Daoy (cell line): ENCODE measurements around the gene ETNK1. TPM values are rescaled to one million over a fixed set of nuclear protein-coding genes. Genes with fewer than 3 reads are reported as not detected.
"Not testable (repeated sequence)": the region's sequence is repeated elsewhere in the genome, so short reads cannot be mapped to it uniquely, and the experiment has no call there.

ENCODE experiments used
- DNase-seq: peaks from one replicate; pipeline ENCODE4 v3.0.0-alpha.2; 2015; ENCODE audit warnings: low read depth
- total RNA-seq: library from RNA; depleted of rRNA; stranded (reverse); fragments of >200 nt; shearing (Covaris generic); gene quantifications from 2 replicates; pipeline ENCODE4 v1.2.3, GENCODE V29; 2014

ETNK1 gene
- total RNA-seq, 1 experiment from 2014 or later, result 38.5 TPM

DNA sequence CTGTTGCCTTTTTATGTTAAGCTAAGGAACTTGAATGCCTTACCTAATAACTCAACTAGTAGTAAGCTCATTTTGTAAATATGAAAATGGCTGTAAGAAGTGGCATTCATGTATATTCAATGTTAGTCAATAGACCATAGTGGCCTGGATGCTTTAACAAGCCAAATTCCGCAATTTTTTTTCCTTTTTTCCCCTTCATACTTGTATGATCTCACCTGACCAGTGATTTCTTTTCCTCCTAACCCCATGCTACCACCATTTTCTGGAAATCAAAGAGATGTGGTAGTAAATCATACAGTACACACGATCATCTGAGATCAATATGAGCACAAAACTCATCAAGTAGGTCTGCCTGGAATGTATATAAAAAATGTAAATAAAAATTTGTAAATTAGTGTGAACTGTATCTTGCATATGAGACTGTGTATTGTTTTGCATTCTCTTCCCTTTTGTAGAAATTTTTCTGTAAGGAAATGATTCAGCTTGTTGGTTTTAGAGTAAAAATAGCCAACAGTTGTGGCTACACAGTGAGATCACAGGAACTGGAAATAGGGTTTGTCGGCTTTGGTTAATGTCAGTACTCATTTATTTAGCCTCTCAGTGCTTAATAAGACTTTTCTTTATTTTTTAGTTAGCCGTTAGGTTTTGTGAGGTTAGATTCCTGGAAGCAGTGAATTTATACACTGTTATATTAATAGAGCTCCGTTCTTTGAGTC, 62.5 kb downstream of the ETNK1 start:
- DNase-seq, result peak; percentile 31

DNA sequence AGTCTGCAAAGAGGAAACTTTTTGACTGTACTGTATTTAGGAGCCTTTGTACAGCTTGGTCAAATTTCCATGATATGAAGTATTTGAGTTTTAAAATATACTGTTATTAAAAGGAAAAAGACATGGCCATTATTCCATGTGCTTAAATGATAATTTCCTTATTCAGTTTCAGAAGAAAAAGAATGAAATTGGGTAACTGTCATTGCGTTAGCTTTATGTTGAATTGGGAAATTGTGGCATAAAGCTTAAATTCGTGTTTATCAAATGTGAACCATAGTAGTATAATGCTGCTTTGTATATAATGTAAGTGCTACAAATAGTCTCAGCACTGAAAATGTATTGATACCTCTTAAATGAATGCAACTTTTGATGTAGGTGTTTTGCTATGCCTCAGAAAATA, 64.9 kb downstream of the ETNK1 start:
- no peak for DNase-seq

DNA sequence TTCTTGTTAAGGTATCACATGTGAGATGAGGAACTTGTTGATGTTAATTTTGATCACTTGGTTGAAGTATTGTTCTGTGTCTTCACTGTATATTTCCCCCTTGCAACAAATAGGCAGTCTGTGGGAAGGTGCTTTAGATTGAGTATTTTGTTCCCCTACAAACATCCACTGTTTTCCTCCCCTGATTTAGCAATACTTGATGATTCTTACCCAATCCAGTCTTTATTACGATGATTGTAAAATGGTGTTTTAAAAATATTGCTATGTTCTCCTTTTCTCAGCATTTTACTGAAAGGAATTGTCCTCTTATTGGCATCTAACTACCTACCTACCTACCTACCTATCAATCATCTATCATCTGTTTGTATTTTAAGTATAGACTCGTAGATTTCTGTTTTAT, 66.3 kb downstream of the ETNK1 start:
- DNase-seq, result no peak

DNA sequence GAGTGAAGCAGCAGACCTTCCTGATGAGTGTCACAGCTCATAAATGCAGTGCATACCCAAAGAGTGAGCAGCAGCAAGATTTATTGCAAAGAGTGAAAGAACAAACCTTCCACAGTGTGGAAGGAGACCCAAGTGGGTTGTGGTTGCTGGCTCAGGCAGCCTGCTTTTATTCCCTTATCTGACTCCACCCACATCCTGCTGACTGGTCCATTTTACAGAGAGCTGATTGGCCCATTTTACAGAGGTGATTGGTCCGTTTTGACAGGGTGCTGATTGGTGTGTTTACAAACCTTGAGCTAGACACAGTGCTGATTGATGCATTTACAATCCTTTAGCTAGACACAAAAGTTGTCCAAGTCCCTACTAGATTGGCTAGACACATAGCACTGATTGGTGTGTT, 67.5 kb downstream of the ETNK1 start:
- not testable (repeated sequence) for DNase-seq

DNA sequence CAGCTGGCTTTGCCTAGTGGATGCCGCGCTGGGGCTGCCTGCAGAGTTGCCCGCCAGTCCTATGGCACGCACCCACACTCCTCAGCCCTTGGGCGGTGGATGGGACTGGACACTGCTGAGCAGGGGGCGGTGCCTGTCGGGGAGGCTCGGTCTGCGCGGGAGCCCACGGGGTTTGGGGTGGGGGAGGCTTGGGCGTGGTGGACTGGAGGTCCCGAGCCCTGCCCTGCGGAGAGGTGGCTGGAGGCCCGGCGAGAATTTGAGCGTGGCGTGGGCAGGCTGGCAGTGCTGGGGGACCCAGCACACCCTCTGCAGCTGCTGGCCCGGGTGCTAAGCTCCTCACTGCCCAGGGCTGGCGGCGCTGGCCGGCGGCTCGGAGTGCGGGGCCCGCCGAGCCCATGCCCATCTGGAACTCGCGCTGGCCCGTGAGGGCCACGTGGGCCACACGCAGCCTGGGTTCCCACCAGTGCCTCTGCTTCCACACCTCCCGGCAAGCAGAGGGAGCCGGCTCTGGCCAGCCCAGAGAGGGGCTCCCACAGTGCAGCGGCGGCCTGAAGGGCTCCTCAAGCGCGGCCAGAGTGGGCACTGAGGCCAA, 68.1 kb downstream of the ETNK1 start:
- DNase-seq, result no peak

DNA sequence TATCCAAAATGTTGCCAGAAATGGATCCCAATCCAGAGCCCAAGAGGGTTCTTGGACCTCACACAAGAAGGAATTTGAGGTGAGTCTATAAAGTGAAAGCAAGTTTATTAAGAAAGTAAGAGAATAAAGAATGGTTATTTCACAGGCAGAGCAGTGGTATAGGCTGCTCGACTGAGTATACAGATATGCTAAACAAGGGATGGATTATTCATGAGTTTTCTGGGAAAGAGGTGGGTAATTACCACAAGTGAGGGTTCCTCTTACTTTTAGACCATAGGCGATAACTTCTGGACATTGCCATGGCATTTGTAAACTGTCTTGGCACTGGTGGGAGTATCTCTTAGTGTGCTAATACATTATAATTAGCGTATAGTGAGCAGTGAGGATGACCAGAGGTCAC, 73.6 kb downstream of the ETNK1 start:
- no peak for DNase-seq

DNA sequence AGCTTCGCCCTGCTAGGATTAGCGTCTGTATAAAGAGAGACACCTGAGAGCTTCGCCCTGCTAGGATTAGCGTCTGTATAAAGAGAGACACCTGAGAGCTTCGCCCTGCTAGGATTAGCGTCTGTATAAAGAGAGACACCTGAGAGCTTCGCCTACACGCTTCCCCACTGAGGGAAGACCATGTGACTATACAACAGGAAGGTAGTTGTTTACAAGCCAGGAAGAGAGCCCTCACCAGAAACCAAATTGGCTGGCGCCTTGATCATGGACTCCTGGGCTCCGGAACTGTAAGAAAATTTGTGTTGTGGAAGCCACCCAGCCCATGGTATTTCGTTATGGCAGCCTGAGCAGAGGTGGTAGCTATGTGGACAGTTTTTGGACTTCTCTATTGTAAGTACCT, 74.7 kb downstream of the ETNK1 start:
- DNase-seq, result not testable (repeated sequence)

DNA sequence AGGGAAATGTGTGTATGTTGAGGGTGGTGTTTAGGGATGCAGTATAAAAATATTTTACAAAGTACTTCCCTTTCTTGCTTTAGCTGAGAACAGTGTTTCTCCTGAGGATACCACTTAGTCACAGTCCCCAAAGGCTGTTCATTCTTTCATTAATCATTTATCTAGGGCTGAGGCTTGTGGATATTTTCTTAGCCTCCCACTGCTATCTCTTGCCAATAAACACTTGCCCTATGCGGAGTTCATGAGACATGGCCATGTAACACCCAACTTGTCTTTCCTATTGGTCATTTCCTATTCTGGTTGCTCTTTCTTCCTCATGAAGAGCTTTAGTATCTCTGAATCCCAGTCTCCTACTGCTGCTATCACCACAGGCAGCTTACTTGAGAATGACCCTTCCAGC, 75.1 kb downstream of the ETNK1 start:
- peak; percentile 37 for DNase-seq

DNA sequence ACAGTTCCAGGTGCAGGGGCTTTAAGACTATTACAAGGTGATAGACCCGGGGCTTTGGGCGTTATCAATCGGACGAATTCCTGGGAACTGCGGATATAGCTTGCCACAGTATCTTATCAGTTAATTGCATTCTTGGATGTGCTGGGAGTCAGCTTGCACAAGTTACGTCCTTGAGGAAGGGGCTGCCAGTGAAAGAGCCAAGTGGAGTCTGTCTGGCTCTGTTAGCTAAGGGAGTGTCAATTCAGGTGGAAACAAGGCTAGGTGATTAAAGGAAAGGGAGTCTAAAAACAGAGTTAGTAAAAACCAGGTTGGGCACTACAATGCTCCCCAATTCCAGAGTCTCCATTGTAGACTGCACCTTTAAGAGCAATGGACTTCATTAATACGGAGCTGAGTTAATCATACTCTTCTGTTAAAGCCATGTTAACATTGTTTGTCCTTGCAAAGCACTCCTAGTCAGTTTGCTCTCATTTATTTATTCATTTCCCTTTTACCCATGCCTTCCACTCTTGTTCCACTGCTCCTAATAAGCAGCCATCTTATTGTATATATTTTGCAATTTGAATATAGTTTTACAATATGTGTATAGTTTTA, 76.3 kb downstream of the ETNK1 start:
- DNase-seq, result not testable (repeated sequence)

DNA sequence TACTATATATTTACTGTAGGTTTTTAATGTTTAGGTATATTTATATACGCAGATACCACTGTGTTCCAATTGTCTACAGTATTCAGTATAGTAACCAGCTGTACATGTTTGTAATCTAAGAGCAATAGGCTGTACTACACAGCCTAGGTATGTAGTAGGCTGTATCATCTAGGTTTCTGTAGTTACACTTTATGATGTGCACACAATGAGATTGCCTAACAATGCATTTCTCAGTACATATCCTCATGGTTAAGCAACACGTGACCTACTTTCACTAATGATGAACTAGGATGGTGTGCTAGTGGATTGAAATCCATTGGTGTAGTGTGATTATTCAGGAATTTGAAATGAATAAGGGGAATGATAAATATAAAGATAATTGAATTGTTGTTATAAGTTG, 77.7 kb downstream of the ETNK1 start:
- DNase-seq, result no peak

DNA sequence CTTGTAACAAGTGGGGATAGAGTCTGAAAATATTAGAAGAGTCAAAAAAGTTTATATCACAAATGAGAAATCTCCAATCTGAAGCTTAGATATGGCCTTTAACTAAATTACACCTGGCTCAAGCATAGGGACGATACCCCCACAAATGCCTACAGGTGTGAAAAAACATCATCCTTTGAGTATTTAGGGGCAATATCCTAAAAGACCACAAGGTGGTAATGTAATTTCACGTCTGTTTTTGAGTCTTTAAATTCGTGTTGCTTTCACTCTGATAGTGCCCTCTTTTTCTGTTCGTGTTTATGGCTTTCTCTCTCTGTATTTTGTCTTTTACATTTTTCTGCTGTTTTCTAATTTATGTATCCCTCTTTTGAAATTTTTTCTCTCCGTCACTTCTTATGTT, 84.3 kb downstream of the ETNK1 start:
- no peak for DNase-seq

DNA sequence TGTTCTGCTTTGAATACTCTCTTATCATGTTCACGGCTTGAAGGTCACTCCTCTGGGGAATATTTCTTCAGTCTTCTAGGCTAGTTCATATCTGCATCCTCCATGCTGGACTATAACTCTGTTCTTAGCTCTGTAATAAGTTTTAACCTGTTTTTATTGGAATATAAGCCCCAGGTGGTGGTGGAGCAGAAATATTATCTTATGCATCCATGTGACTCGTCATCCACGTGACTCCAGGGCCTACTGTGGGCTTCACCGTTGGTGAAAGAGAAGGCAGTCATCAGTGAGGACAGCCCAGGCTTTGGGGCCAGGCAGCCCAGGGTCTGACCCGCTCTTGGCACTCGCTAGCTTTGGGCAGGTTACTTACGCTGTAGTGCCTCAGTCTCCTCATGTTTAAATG, 87.1 kb downstream of the ETNK1 start:
- no peak for DNase-seq

DNA sequence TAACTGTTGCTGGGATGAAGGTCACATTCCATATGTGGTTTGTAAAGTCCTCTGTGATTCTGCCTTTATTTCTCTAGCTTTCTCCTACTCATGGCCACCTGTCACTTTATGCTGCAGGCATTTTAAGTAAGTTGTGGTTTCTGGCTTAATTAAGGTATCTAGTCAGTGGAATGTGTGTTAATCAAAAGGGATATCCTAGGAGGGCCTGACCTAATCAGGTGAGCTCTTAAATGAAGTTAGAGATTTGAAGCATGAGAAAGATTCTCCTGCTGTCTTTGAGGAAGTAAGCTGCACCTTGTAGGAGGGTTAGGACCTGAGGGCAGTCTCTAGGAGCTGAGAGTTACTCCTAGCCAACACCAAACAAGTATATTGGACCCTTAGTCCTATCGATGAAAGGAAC, 90.3 kb downstream of the ETNK1 start:
- no peak for DNase-seq

DNA sequence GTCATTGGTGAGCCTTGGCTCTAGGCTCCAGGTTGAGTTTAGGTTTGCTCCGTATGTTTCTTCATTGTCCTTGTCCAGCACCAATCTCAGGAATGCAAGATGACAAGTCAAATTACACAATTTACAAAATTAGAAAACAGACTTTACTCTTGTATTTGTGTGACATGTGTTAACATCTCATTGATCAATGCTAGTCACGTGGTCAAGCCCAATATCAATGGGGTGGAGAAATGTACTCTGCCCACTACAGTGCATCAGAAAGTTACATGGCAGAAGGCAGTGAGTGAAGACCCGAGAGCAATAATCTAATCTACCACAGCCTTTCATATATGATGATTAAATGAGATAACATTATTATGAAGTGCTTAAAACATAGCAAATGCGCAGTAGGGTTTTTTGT, 94.8 kb downstream of the ETNK1 start:
- no peak for DNase-seq

DNA sequence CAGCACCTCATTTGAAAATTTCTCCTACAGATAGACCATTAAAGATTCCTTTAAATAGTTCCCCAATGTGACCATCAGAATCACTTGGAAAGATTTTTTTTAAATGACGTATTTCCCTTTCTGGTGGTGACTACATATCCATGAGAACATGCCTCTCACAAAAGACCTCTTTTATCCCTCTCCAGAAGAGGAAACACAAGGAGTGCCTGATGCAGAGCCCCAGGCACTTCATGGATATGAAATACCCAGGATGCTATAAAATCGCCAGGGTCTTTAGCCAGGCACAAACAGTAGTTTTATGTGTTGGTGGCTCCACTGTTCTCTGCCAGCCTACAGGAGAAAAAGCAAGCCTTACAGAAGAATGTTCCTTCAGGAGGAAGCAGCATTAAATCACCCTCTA, 97.1 kb downstream of the ETNK1 start:
- no peak for DNase-seq

DNA sequence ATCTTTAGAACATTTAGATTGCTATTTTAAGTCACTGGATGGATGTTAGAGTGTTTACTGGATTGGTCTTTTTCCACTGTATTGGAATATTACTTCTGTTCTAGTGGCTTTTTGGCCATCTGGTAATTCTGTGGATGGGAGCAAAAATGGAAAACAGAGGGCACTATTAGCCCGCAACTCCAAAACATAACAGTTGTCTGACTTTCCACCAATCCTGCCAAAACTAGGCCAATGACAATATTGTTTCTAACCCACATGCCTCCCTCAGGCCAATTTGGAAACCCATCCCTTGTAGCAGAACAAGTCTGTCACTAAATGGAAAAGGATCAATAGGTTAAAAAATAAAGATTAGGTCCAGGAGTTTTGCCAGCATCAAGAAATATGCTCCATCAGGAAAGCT, 97.8 kb downstream of the ETNK1 start:
- no peak for DNase-seq

DNA sequence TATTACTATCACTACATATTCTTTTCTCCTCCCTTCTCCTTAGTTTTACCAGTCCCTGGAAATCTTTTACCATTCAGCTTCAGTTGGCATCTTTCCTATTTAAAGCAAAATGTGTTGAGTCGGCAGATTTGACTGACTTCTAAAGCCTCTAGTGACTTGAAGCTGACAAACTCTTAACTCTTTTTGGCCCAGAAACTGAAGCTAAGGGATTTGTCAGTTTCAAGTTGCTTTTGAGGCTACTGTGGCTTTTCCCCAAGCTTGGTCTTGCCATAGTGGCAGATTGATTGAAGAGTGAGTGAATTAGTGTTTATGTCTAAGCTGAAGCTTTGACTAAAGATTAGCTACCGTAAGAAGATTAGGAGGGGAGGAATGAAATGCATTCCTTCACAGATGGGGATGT, 104.0 kb downstream of the ETNK1 start:
- no peak for DNase-seq

DNA sequence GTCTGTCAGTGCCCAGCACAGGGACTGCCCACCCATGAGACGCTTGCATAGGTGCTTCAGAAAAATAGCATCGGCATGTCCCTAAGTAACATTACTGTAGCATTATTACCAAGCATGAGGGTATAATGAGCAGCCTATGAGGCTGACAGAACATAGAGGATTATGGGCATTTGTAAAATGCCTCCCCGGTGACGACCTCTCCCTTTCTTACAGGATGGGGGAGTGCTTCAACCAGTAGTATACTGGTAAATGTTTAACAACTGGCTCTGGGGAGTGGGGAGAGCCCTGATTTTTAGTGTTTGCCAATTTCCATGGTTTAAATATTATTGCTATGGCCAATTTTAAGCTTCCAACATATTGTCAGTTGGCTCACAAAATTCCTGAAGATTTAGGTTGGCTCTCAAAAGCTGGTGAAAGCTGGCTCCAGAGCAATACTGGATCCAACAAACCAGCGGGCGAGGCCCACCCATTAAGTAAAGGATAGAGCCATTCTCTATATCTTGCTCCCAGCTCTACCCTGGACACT, 104.5 kb downstream of the ETNK1 start:
- no peak for DNase-seq

DNA sequence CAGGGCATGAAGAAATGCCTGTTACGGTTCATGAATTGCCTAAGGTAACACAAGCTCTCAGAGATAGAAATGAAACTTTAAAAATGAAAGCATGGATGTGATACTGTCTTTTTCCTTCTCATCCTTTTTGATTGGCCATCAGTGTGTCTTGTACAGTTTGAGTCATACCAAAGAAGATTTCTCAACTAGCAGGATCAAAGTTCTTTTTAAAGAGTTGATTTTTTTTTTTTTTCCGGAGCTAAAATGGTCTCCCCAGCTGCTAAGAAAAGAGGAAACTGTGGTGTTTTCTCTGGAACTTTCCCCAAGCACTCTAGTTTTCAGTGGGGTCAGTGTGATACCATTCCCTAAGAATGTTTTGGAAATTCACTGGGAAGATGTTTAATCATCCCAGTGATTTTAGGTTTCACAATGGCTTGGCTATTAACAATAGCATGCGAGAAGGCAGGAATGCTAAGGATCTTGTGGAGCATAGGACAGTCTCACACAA, 105.0 kb downstream of the ETNK1 start:
- DNase-seq, result peak; percentile 26

DNA sequence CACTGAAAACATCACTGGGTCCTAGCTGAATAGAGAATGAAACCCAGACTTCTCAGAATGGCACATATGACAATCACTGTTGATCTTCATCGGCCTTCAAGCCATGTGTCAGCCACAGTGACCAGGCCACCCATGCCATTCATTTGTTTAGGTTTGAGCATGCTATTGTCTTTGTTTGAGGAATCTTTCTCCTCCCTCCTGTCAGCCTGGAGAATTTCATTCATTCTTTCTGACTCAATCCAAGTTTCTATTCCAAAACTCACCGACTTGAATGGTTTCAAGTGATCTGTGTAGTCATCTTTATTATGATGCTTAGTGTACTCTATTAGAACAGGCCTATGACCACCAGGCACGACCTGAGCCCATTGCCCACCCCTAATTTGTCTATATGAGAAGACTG, 106.3 kb downstream of the ETNK1 start:
- DNase-seq, result no peak

DNA sequence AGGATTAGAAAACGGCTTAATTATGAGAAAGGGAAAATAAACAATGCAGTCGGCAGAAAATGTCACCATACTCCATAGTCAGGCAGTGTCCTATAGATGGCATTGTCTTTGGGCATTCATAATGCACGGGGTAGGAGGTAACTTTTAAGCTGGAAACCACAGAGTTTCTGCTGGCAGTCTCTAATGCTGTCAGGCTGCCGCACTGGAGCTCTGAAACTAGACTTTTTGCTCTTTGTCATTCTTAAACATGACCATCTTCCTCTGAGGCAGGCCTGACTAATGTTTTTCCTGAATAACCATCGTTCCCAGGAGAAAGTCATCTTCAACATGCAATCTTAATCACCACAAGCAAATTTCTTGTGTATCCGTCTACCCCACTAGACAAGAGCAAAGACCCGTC, 108.8 kb downstream of the ETNK1 start:
- no peak for DNase-seq

DNA sequence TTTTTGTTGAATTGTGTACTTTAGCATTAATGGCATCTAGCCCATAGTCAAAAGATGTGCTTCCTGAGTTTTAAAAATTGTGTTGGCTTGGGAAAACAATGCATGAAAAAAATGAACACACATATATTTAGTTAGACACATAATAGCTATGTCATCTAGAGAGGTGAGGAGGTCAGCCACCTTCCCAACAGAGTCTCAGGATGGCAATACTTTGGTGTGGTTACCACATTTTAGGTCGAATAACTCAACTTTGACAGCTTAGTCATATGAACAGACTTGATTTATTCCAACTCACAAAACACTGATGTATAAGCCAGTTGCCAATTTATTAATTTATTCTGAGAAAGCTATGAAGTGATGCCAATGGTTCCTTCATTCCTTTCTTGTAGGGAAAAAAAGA, 114.0 kb downstream of the ETNK1 start:
- no peak for DNase-seq
